GM18499 (cell line): ENCODE measurements around the gene CADPS.

Experiments used
- ATAC-seq: cut with Tn5 transposase; IDR thresholded peaks from one replicate; pipeline ENCODE4 v1.9.1; 2021; ENCODE audit warnings: moderate number of reproducible peaks; ENCODE audit not compliant: insufficient read depth, unreplicated experiment

CADPS gene

GRCh38 chr3:62569609-62570008 is 305.6 kb downstream of the CADPS start:
- ATAC-seq, result no peak

DNA sequence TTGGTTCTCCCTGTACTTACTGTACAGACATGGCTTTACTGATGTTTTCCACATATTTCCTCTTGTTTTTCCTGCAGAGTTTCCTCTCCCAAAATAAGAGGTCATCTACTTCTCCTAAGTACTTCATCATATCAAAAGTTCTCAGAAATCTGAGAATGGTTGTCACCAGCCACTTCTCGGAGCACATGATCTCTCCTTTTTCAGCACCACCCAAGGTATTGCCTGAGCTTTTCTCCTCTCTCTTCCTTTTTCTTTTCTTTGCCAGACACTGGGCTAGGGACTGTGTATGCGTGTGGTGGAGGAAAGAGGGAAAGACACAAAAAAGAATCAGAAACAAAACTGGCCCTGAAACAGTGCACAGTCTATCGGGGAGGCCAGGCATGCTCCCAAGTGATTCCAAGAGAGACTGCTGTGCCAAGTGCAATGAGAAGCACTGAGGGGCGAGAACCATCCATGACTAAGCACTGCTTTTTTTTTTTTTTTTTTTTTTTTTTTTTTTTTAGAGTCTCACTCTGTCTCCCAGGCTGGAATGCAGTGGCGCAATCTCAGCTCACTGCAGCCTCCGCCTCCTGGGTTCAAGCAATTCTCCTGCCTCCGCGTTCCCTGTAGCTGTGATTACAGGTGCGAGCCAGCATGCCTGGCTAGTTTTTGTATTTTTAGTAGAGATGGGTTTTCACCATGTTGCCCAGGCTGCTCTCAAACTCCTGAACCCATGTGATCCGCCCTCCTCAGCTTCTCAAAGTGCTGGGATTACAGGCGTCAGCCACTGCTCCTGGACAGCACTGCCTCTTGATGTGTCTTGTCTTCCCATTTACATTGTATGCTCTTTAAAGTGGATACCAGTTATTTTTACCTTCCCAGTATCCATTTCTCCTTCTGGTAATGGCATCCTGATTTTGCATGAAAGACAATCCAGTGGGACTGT is 307.9 kb downstream of the CADPS start:
- ATAC-seq, result no peak

GRCh38 chr3:62566022-62566557 is 309.1 kb downstream of the CADPS start:
- no peak for ATAC-seq

- ATAC-seq, result no peak
Observed at GRCh38 chr3:62562596-62562995, 312.6 kb downstream of the CADPS start.

- ATAC-seq, result no peak
Observed at GRCh38 chr3:62562017-62562416, 313.2 kb downstream of the CADPS start.

DNA sequence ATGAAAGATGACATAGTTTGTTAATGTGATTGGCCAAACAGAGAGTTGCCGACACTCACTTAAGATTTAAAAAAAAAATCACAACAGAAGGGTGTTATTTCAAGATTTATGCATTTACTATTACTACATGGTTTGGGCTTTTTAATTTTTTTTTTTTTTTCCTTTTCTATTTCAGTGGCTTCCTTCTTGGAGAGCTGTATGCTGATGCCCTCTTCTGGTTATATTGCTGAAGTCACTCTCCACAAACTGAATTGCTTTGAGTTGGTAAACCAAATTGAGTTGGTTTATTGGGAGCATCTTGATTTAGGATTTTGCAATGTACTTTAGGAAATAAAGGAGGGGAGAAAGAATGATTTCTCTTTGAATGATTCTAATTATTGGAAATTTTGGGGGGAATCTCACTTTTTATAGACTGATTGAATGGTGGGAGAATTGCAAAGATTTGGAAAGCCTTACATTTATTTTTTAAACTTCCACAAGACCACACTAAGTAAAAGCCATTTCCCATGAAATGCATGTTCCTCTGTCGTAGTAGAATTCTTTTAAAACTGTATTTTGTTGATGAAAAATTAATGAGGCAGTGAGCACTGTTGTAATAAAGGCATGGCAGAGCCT is 315.3 kb downstream of the CADPS start:
- no peak for ATAC-seq

GRCh38 chr3:62558549-62559112 is 316.6 kb downstream of the CADPS start:
- ATAC-seq, result no peak

GRCh38 chr3:62557983-62558382 is 317.2 kb downstream of the CADPS start:
- ATAC-seq, result no peak

DNA sequence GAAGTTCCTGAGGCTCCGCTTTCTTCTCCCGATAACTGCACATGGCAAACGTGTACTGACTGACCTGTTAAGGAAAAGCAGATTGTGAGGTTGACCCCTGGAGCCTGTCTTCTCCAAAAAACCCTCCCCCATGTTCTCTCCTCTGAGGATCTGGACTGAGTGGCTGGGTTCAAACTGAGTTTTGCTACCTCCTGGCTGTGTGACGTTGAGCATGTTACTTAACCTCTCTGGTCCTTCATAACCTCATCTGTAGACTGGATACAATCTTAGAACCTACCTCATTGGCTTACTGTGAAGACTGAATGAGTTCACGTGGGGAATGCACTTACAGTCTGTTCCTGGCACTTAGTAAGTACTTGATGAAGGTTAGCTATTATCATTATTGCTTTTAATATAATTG is 317.8 kb downstream of the CADPS start:
- ATAC-seq, result no peak

DNA sequence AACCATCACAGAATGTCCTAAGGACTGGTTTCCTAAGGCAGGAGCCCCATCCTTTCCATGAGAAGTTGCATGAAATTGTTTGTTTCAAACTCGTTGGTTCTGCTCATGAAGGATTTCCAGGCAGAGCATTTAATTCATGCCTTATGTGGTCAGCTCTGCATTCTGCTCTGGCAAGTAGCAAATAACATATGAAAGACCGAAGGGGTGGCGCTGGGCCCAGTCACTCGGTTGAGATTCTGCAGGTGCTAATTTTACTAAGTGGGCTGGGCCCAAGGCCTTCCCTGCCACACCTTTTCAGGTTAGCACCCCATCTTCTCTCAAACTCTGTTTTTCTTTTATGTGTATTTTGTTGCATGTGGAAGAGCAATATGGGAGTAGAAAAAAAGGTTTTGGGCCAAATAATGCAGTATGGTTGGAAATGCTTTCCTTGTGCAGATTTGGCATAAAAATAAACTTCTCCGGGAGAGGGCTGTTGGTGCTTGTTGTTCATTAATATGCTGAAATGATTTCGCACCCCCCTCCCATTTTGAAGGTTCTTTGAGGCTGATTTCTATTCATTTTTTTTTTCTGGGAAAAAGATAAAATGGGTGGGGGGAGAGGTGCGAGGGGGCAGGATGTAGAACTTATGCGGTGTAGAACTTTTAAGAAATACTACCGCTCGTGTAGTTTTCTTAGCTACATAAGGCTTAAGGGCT is 318.9 kb downstream of the CADPS start:
- no peak for ATAC-seq

GRCh38 chr3:62554264-62554799 is 320.9 kb downstream of the CADPS start:
- ATAC-seq, result no peak

DNA sequence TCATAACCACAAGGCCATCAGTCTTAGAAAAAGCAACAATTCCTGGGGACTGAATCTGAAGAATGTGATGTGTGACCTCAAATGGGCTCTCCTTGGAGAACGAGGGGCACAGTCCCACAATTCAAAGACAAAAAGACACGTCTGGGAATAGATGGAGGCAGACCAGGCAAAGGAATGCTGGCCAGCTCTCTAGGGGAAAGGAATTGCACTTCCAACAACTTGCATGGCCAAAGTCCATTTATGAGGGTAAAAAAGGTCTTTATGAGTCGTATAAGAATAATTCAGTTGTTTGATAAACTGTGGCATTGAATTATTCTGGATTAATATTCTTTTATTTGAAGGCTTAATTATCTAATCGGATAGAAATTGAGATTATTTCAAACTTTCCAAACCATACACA is 321.4 kb downstream of the CADPS start:
- ATAC-seq, result no peak

DNA sequence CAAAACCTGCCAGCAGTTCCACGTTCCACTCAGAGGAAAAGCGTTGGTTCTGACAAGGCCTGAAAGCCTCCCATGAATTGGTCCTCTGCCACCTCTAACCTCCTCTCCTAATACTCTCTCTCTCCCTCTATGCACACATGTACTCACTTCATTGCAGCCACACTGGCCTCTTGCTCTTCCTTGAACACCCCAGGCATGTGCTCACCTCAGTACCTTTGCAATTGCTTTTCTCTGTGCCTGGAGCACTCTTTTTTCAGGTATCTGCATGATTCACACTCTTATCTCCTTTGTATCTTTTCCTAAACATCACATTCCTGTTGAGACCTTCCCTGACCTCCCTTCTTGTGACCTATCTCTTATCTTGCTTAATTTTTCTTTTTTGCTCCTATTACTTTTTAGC is 323.7 kb downstream of the CADPS start:
- no peak for ATAC-seq

GRCh38 chr3:62550439-62550838 is 324.8 kb downstream of the CADPS start:
- ATAC-seq, result no peak

DNA sequence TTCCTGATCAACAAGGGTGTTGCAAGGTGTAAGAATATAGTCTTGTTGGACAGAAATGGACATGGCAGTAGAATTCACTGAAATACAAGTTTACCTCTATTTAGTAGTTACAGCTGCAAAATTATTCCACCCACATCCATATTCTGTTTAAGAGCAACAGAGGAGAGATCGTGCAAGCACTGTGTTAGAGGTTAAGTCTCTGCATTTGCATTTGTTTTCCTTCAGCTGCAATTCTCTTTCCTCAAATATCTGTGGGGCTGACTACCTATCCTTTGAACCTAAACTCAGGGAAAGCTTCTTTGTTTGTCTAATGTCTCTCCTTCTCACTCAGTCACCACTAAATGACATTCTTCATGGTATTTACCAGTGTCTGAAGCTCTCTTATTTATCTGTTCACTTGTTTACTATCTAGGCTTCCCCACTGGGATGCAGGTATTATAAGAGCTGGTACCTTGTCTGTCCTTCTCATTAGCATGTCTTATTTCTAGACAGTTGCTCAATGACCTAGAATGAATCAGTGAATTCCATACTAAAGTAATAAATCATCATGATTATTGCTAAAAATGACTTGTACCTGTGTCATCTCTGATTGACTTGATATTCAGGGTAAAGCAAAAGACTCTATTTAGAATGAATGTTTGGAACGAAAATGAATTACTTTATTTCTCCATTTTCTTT is 326.5 kb downstream of the CADPS start:
- no peak for ATAC-seq

DNA sequence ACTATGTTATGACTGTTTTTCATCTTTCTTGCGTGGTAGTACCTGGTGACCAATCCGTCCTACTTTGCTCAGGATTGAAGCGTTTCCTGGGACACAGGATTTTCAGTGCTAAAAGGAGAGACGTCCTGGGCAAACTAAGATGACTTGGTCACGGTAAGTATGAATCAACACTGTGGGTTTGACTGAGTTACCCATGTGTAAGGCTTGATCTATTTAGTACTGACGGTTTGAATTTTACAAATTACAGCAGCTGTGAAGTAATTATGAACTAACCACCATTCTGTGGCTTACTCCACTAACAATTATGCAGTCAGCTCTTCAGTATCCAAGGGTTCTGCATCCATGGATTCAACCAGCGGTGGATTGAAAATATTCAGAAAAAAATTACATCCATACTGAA is 328.9 kb downstream of the CADPS start:
- ATAC-seq, result no peak

GRCh38 chr3:62542185-62542584 is 333.0 kb downstream of the CADPS start:
- ATAC-seq, result no peak

GRCh38 chr3:62539762-62540161 is 335.5 kb downstream of the CADPS start:
- no peak for ATAC-seq

DNA sequence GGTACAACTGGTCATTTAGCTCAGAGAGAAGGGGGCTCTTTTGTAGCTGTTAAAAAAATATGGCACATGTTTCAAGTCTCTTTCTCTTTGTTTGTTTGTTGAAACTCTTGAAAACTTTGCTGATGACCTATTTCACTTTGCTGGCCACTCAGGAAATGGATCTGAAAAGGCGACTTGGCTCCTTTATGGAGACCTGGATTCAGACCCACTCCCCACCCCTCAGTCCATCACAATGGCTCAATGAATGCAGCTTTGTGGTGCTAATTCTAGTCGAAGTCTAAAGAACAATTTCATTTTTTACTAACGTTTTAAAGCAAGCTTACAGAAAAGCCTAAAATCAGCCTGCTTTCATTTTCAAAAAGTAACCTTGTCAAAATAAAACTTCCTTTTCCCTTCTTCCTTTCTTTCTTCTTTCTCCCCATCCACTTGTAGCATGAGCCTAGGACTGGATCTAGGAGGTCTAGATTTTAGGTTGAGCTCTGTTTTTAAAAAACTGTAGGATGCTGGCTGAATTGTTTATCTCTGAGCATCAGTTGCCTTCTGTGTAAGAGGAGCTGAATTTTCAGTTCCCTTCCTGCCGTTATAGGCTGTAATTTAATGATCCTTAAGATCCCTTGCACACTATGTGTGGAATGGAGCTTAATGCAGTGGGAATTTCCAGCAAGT is 336.4 kb downstream of the CADPS start:
- ATAC-seq, result no peak
